Breast epithelium (tissue), 3 donors: ENCODE data around the gene RUVBL2.
"Not testable (repeated sequence)": the region's sequence is repeated elsewhere in the genome, so short reads cannot be mapped to it uniquely, and the experiment has no call there.

Experiments
- POLR2A ChIP-seq: fragments of 450-650 bp; IDR thresholded peaks from one replicate; pipeline ENCODE4 v1.6.1; 2016; ENCODE audit warnings: antibody characterized with exemption, mild to moderate bottlenecking, moderate library complexity
- POLR2AphosphoS5 ChIP-seq, 3 donors: sonication (generic); formaldehyde crosslinking; IDR thresholded peaks; one replicate each; pipeline ENCODE4 v1.6.1; 2017; ENCODE audit warnings: antibody characterized with exemption in 3 of 3
- TF ChIP-seq, protein P1 (sequence below), 3 donors: fragments of 450-650 bp; IDR thresholded peaks; one replicate each; pipeline ENCODE4 v1.5.1; 2016 to 2017; ENCODE audit warnings: antibody characterized with exemption in 3 of 3, mild to moderate bottlenecking in 3 of 3, moderate library complexity in 3 of 3

DNA sequence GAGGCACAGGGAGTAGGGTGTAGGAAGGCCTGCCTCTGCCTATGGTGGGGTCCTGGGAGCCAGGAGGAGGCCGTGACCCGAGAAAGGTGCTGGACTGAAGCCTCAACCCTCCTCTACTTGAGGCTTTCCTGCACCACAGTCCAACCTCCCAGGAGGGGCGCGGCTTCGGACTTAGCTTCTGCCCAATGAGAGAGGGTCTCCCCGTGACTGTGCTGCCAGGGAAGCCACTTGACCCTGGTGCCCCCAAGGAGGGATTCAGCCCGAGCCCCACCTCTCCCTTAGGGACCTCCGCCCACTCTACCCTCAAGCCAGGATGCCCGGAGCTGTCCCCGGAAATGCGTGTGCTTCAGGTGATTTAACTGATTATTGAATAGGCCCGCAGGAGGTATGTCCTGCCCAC, 55.3 kb downstream of the RUVBL2 start, which contains the start of gene CGB8:
- not testable (repeated sequence) for TF ChIP-seq POLR2A; POLR2AphosphoS5 (IDR thresholded peaks at IDR 0.05)
- TF ChIP-seq, protein P1, sequence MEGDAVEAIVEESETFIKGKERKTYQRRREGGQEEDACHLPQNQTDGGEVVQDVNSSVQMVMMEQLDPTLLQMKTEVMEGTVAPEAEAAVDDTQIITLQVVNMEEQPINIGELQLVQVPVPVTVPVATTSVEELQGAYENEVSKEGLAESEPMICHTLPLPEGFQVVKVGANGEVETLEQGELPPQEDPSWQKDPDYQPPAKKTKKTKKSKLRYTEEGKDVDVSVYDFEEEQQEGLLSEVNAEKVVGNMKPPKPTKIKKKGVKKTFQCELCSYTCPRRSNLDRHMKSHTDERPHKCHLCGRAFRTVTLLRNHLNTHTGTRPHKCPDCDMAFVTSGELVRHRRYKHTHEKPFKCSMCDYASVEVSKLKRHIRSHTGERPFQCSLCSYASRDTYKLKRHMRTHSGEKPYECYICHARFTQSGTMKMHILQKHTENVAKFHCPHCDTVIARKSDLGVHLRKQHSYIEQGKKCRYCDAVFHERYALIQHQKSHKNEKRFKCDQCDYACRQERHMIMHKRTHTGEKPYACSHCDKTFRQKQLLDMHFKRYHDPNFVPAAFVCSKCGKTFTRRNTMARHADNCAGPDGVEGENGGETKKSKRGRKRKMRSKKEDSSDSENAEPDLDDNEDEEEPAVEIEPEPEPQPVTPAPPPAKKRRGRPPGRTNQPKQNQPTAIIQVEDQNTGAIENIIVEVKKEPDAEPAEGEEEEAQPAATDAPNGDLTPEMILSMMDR (IDR thresholded peaks at IDR 0.05), result not testable (repeated sequence)
